Natural killer cell (primary cell): ENCODE results near the gene TVP23A. TPM values are rescaled to one million over a fixed set of nuclear protein-coding genes. Genes with fewer than 3 reads are reported as not detected.

Experiments used
- ATAC-seq, 3 donors: fragments of 150-1000 bp in 2 of 3; fragments of 200-7000 bp in 1 of 3; cut with Tn5 transposase; 1 replicate in 1 of 3; 2 replicates in 2 of 3; pipeline ENCODE4 v1.10.0; 2021; ENCODE audit warnings: mild to moderate bottlenecking in 2 of 3, moderate library complexity in 2 of 3
- DNase-seq, 2 donors: peaks; one replicate each; pipeline versions ENCODE4 v3.0.0 to v3.0.0-alpha.2; 2013 to 2021; ENCODE audit warnings: mixed read lengths in 1 of 2
- H3K27ac ChIP-seq: one replicate; pipeline ENCODE4 v1.5.1; 2013; ENCODE audit warnings: mild to moderate bottlenecking, low read length
- H3K27me3 ChIP-seq: one replicate; pipeline ENCODE4 v1.6.1; 2013; ENCODE audit warnings: low read length; ENCODE audit not compliant: control insufficient read depth, insufficient read depth
- H3K36me3 ChIP-seq: one replicate; pipeline ENCODE4 v1.6.1; 2013; ENCODE audit warnings: low read length; ENCODE audit not compliant: control insufficient read depth, insufficient read depth
- H3K4me1 ChIP-seq: one replicate; pipeline ENCODE4 v1.6.1; 2013; ENCODE audit warnings: low read length; ENCODE audit not compliant: control insufficient read depth, insufficient read depth
- H3K4me3 ChIP-seq: one replicate; pipeline ENCODE4 v1.5.1; 2013; ENCODE audit warnings: low read length
- H3K9me3 ChIP-seq: one replicate; pipeline ENCODE4 v1.6.1; 2013; ENCODE audit warnings: low read length; ENCODE audit not compliant: control insufficient read depth, insufficient read depth
- H3K27ac Mint-ChIP-seq, 2 donors: one replicate each; pipeline ENCODE4 v1.8.0; 2022; ENCODE audit warnings: mild to moderate bottlenecking in 2 of 2, mixed read lengths in 2 of 2, moderate library complexity in 1 of 2
- H3K27me3 Mint-ChIP-seq, 2 donors: one replicate each; pipeline ENCODE4 v1.8.0; 2022; ENCODE audit warnings: low read depth in 2 of 2, mixed read lengths in 2 of 2
- H3K36me3 Mint-ChIP-seq: one replicate; pipeline ENCODE4 v1.8.0; 2022; ENCODE audit warnings: mixed read lengths
- H3K4me1 Mint-ChIP-seq, 2 donors: one replicate each; pipeline ENCODE4 v1.8.0; 2022; ENCODE audit warnings: mixed read lengths in 2 of 2
- H3K4me3 Mint-ChIP-seq: one replicate; pipeline ENCODE4 v1.8.0; 2022; ENCODE audit warnings: mild to moderate bottlenecking, moderate library complexity, mixed read lengths
- H3K9me3 Mint-ChIP-seq, 2 donors: one replicate each; pipeline ENCODE4 v1.8.0; 2022; ENCODE audit warnings: mixed read lengths in 2 of 2
- CTCF ChIP-seq: fragments of 200-600 bp; IDR thresholded peaks from one replicate; pipeline ENCODE4 v1.8.0; 2022; ENCODE audit warnings: antibody characterized with exemption
- WGBS: methylation state at CpG from one replicate; pipeline ENCODE4 v1.1.7; 2013; ENCODE audit warnings: missing lambda C conversion rate; ENCODE audit not compliant: insufficient coverage; 5-methylcytosine and 5-hydroxymethylcytosine counted together
- intact Hi-C: fragments of 100-400 bp; cut with micrococcal nuclease; formaldehyde crosslinking; loops from one replicate; pipeline ENCODE4 v1.14.2; 2022
- total RNA-seq, 4 donors: library from RNA; stranded (reverse); fragments of 120-200 nt in 1 of 4; gene quantifications; one replicate each; pipeline versions ENCODE4 v1.2.3 to v1.2.4, GENCODE V29; 2013 to 2022

Gene TVP23A
- total RNA-seq, 3 donors from 2014 or later (not counting 1 experiment from before 2014, with no cell fraction given), result not detected

DNA sequence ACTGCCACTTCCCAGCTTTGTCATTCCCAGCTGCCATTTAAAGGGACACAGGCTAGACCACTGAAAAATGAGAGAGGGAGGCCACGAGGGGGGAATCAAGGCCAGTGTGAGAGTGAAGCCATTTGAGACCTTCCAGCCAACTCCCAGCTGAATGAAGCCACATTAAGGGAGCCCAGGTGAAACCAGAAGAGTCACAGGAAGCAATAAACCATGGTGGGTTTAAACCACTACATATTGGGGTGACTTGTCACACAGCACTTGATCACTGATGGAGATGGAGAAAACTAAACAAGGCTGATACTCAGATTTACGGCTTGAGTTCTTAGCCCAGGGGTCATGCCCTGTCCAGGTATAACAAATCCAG, 77.8 kb downstream of the TVP23A start:
- Histone ChIP-seq H3K9me3 (no peaks in the 10 kb centered on the region), H3K27me3 (no peaks in the 10 kb centered on the region), H3K4me3 (no peak overlapping the region), H3K27ac (no peak overlapping the region), H3K4me1 (peaks cover 34% of the 10 kb centered on the region), H3K36me3 (no peaks in the 10 kb centered on the region)
- DNase-seq, result no peak
- no peak for TF ChIP-seq CTCF
- Mint-ChIP-seq H3K27me3 (no peaks in the 10 kb centered on the region), H3K27ac (peak overlapping the region in 1 of 2 donors; percentile 8), H3K9me3 (no peaks in the 10 kb centered on the region), H3K36me3 (no peaks in the 10 kb centered on the region), H3K4me1 (peaks cover 25 to 38% of the 10 kb centered on the region in 2 donors), H3K4me3 (no peak overlapping the region)
- no peak for ATAC-seq
- intact Hi-C loops, result loop anchor here (5.0 kb wide), 1 partner anchor 354 kb away; the partner anchor contains the start of gene ATF7IP2
- 27% methylated on average over 2 of the region's 2 CpGs for WGBS

DNA sequence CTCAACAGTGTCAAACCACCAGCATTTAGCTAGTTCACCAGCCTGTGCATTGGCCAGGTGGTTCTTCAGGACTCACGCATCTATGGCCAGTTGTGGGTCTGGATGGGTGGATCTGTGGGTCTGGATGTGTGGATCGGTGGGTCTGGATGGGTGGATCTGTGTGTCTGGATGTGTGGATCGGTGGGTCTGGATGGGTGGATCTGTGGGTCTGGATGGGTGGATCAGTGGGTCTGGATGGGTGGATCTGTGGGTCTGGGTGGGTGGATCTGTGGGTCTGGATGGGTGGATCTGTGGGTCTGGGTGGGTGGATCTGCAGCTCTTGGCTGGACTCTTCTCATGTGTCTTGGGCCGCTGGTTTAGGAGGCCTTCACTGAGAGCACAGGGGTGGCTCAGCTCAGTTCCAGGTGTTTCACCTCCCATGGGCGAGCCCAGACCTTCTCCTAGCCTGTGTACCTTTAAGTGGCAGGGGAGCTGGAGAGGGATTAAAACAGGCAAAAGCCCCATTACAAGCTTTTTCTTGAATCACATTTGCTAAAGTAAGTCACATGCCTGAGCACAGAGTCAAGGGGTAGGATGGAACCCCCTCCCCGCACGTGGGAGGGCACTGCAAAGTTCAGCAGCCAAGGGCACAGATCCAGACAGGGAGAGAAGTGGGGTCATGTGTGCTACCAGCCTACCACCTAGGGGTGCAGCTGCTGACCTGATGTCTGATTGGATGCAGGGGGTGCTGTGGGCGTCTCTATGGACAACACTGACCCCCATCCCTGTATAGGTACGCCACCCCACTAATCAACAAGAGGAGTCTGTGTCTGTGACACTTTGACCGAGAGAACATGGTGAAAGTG, 78.4 kb downstream of the TVP23A start:
- H3K4me3 ChIP-seq, result no peak overlapping the region
- intact Hi-C loops, result loop anchor here (5.0 kb wide), 2 partner anchors 73 to 353 kb away; partner anchors contain the start of gene ATF7IP2
- DNase-seq (no peak), ATAC-seq (no peak)
- H3K27me3 ChIP-seq, result no peaks in the 10 kb centered on the region
- peak overlapping the region in 1 of 2 donors; percentile 8 for H3K27ac Mint-ChIP-seq
- H3K27ac ChIP-seq, result no peak overlapping the region
- H3K9me3 ChIP-seq, result no peaks in the 10 kb centered on the region
- peaks cover 25 to 33% of the 10 kb centered on the region in 2 donors for H3K4me1 Mint-ChIP-seq
- H3K27me3 Mint-ChIP-seq, result no peaks in the 10 kb centered on the region
- H3K9me3 Mint-ChIP-seq, result no peaks in the 10 kb centered on the region
- H3K4me3 Mint-ChIP-seq, result no peak overlapping the region
- no peaks in the 10 kb centered on the region for H3K36me3 Mint-ChIP-seq
- no peak for TF ChIP-seq CTCF
- H3K36me3 ChIP-seq, result no peaks in the 10 kb centered on the region
- peaks cover 34% of the 10 kb centered on the region for H3K4me1 ChIP-seq
- WGBS, result 95% methylated on average over 10 of the region's 10 CpGs

DNA sequence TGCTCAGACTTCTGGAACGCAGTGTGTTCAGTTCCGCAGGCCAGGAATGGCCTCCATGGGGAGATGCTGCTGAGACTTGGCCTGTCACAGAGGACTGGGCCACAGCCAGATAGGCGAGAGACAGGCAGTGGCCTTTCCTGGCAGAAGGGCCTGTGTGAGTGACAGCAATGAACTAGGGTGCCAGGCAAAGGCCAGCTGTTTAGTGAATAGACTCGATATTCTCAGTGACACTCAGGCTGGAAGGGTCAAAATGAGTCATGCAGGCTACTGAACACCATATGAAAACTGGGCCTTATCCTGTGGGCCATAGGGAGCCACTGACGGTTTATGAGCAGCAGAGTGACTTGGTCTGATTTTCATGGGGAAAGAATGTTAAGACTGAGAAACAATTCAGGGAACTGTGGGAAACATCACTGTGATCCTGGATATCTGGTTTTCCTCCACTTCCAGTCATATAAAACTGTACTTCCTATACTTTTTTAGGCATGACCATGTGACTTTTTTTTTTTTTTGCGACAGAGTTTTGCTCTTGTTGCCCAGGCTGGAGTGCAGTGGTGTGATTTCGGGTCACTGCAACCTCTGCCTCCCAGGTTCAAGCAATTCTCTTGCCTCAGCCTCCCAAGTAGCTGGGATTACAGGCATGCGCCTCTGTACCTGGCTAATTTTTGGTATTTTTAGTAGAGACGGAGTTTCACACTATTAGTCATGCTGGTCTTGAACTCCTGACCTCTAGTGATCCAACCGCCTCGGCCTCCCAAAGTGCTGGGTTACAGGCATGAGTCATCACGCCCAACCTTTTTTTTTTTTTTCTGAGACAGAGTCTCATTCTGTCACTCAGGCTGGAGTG, 80.1 kb downstream of the TVP23A start:
- no peaks in the 10 kb centered on the region for H3K9me3 Mint-ChIP-seq
- Histone ChIP-seq H3K4me1 (peaks cover 22% of the 10 kb centered on the region), H3K27ac (no peak overlapping the region), H3K27me3 (no peaks in the 10 kb centered on the region), H3K4me3 (no peak overlapping the region), H3K9me3 (no peaks in the 10 kb centered on the region), H3K36me3 (no peaks in the 10 kb centered on the region)
- no peaks in the 10 kb centered on the region for H3K36me3 Mint-ChIP-seq
- peak overlapping the region in 1 of 2 donors; percentile 33 for H3K27ac Mint-ChIP-seq
- intact Hi-C loops, result loop anchor here (5.0 kb wide), 1 partner anchor 71 kb away; no protein-coding TSS in a partner anchor
- H3K27me3 Mint-ChIP-seq, result no peaks in the 10 kb centered on the region
- TF ChIP-seq CTCF, result no peak
- WGBS, result 55% methylated on average over 12 of the region's 12 CpGs
- peaks cover 15 to 20% of the 10 kb centered on the region in 2 donors for H3K4me1 Mint-ChIP-seq
- ATAC-seq (peak in 1 of 3 donors; percentile 6), DNase-seq (peak in 1 of 2 donors; percentile 34)
- H3K4me3 Mint-ChIP-seq, result no peak overlapping the region
